ENCODE data around the gene SEC62. TPM values are rescaled to one million over a fixed set of nuclear protein-coding genes. Genes with fewer than 3 reads are reported as not detected.
A peak's percentile ranks its signal among the peaks of the same experiment; 100 is the strongest.

Gene SEC62
- total RNA-seq, 1 experiment from 2014 or later, result 25.8 TPM

DNA sequence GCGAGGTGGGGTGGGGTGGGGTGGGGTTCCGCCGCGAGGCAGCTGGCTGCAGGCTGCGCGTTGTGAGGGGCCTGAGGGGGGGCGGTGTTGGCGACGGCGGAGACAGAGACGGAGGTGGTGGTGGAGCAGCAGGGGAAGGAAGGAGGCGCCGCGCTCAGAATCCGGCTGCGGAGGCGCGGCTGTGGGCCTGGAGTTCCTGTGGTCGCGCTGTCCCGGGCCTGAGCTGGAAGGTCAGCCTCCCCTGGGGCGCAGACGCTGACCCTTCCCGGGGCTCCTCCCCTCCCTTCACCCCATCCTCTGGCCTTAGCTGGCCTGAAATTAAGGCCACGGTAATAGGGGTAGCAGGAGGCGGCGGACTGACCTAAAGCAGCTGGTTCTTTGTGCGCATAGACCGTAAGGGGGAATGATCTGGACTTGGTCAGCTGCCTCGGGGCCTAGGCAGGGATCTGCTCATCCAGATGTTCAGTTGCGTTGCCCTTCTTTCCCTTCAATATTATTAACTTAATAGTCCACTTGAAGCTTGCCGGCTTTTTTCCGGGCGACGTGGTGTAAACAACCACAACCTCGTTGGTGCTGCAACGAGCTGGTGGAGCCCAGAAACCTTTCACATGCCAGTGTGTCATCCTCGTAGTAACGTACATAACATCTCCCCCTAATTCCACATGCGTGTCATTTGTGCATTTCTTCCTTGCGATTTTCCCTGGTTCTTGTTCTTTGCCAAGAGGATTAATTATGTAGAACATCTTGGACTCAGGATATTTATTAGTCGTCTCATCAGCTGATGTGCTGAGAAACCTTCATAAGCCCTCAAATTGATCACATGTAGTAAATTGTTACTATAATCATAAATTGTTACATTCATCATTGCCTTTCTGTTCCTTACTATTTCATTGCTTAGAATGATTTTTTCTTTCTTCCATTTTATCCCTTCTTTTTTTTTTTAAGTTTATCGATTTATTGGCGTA is 626 bp downstream of the SEC62 start:
- peak; percentile 71 for DNase-seq (ENCODE audit: low read depth)

DNA sequence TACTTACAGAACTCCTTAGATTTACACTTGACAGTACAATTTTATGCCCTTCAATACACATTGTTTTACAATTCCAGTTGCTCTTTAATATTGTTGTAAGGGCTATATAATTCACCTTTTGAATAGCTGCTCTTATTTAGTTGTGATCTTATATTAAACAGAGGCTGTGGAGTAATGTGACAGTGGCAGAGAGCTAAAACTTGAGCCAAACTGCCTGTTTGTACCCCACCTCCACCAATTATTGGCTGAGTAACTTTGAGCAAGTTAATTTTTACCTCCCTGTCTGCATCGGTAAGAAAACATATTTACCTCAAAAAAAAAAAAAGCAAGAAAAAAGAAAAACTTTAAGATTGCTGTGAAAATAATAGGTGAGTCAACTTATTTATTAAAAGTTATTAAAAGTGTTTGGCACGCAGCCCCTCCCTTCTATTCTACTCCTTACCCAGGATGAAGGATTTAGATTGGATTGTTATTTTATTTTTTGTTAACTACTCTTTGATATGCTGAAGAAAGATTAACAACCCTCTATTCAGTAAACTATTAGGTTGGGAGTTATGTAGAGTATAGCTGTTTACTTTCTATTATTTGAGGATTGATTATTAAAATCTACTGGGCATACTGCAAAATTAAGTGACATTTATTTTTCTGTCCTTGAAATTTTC is 1.7 kb downstream of the SEC62 start:
- no peak for DNase-seq (ENCODE audit: low read depth)

DNA sequence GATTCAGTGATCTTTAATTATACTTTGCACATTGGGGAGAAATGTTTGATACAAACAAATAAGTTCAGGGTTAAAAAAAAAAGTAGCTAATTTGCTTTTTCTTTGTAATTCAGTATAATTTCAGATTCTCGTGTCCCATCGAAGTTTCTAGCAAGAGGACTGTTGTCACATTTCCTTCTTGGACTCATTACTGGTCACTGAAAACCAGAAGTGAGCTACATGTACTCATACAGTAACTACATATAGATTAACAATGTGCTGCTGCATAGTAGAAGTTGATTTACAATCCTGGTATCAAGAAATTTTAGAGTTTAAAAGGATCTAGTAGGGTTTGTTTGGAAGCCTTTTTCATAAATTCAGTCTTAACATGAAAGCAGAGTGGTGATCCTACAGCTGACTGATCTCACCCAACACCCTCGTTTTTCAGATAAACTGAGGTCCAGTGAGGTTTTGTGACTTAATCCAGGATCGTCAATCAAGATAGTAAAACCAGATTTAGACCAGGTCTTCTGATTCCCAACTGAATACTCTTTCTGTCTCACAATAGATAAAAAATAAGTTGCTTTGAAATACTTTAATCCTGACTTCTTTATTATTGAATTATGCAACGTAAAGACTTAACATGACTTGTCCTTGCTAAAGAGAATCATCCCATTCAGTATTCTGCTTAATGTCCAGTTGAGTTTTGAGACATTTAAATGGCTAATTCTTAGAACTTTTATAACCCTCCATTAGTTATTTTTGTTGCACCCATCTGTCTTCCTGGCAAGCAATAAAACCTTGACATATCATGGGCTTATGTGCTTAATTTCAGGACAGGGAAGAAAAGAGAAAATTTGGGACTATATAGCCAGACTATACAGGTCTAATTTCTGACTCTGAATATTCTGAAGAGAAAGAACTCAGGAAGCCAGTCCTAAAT is 2.8 kb downstream of the SEC62 start:
- no peak for DNase-seq (ENCODE audit: low read depth)

DNA sequence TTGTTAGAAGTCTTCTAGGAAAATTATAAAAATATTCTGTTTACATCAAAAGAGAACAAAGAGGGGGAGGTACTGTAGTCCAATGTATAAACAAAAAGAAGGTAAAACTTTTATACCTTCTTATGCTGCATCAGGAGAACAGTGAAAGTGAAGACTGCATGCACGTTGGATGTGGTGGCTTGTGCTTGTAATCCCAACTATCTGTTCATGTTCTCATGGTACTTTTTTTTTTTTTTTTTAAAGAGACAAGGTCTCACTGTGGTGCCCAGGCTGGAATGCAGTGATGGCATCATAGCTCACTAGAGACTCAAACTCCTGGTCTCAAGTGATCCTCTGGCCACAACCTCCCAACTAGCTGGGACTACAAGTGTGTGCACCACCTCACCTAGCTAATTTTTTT is 4.2 kb downstream of the SEC62 start:
- no peak for DNase-seq (ENCODE audit: low read depth)

DNA sequence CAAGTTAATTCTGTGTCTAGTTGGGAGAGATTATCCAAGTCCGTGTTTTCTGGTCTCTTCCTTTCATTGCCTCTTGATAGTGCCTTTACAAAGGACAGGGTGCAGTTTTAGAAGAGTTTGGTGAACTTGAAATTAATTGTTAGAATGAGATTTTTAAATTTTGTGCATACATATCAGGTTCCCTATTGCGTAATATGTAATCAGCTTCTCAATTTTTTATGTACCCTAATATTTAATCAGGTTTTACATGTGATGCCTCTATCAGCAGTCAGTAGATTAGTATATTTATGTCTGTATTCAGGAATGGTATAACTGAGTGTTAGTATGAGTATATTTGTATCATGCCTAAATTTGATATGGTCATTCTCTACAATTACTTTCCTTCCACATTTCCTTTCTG is 4.9 kb downstream of the SEC62 start:
- no peak for DNase-seq (ENCODE audit: low read depth)

DNA sequence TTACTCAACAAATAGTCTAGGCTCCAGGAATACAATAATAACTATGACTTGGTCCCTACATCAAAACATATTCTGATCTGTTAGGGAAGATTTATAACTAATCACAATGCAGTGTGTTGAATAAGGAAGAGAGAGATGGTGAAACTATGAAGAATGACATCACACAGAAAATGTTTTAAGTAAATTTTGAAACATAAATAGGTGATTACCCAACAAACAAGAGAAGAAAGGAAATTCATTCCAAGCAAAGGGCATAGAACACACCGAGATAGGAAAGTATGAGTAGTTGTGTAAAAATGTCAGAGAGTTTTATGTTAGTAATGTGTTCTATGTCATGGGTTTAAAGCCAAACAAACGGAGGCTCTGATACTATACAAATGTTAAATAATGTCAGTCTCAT is 13.4 kb downstream of the SEC62 start:
- no peak for DNase-seq (ENCODE audit: low read depth)

DNA sequence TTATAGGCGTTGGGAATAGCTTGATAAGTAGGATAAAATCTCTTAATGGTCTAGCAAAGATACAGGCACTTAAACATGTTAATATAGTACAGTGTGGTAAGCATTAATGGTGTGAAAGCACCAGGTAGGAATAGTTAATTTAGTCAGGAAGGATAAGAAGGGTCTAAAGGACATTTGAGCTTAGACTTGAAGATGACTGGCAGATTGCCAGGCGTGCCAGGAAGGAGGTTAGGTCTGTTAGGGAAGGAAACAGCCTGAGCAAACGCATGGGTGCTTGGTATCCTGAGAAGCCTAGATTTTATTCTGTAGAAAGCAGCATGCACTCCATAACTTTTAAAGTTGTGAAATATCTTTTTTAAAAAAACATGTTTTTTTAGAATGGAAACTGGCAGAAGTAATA is 17.7 kb downstream of the SEC62 start:
- no peak for DNase-seq (ENCODE audit: low read depth)

DNA sequence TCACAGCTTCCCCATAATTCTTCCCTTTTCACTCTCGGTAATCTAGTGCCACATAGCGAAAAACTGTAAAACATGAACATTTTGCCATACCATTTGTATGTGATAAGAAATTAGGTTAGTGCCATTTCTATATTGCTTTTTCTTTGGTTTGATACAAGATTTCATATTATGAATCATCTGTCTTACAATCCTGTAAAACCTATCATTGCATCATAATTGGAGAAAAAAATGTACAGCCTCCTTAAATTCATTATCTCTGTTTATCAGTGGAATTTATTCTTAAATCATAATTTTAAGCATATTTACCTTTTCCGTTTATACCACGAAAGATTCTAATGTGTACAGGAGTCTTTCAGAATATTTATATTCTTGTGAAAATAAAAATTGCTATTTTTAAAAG is 23.8 kb downstream of the SEC62 start:
- DNase-seq (ENCODE audit: low read depth), result no peak

DNA sequence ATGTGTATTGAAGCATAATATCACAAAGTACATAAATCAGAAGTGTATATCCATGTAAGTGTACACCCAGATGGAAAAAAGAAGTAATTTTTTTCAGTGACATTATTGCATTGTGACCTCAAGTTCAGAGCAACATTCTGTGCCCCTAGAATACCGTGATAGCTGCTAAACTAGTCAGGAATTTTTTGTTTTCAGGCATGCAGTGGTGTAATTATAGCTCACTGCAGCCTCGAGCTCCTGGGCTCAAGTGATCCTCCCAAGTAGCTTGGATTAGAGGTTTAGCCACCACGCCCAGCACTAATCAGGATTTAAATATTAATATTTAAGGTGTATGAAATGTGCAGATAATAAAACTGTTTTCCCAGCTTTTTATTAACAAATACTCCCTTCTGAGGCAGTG is 25.5 kb downstream of the SEC62 start:
- no peak for DNase-seq (ENCODE audit: low read depth)

DNA sequence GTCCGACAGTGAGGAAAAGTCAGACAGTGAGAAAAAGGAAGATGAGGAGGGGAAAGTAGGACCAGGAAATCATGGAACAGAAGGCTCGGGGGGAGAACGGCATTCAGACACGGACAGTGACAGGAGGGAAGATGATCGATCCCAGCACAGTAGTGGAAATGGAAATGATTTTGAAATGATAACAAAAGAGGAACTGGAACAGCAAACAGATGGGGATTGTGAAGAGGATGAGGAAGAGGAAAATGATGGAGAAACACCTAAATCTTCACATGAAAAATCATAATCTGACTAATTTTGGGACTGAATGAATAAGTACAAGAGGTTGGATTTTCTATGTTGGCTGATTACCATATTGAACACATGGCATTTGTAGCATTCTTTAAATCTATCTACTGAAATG is 26.2 kb downstream of the SEC62 start:
- DNase-seq (ENCODE audit: low read depth), result no peak

DNA sequence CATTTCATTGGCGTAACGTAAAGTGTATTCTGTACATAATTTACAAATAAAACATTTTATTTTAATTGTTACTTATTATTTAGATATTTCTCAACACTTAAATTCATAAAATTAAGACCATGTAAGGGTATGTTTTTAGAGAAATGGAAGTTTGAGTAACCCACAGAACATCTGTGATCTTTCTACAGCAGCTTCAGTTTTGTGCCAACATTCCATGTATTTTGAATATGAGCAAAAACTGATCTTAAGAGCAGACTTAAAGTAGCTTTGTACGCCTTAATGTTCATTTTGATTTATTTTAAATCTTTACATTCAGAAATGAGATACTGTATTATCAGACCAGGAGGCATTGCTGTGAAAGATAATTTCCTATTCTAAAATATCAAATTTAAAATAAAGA is 27.2 kb downstream of the SEC62 start:
- DNase-seq (ENCODE audit: low read depth), result no peak

DNA sequence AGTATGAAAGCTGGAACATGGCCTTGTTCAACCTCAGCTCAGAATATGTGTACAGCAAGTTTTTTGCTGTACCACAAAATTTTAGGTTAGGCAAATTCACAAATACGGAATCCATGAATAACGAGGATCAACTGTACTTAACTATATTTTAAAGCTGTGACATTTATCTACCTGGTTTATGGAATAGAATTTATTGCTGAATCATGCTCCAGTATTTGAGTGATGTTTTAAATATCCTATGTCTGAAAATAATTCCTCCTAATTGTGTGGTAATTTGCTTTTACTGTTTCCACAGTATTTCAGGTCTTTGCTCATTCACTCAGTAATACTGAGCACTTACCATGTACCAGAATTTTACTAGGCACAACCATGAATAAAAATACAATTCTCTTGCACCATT is 29.5 kb downstream of the SEC62 start:
- no peak for DNase-seq (ENCODE audit: low read depth)

DNA sequence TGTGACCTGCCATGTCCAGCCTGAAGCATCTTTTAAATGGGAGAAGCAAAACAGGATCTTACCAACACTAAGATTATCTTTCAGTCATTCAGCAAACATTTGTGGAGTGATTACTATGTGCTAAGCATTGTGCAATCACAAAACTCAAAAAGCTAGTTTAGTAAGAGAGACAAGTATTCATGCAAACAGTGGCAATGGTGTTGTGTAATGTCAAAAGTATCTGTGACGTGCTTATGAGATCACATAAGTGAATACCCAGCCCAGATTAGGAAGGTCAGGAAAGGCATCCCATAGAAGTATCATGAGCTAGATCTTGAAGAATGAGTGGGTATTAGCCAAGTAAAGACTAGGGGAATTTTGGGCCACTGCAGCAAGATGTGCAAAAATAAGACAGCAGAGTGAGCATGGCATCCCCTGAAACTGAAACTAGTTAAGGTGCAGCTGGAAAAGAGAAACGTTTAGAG is 32.1 kb downstream of the SEC62 start:
- DNase-seq (ENCODE audit: low read depth), result peak; percentile 3

DNA sequence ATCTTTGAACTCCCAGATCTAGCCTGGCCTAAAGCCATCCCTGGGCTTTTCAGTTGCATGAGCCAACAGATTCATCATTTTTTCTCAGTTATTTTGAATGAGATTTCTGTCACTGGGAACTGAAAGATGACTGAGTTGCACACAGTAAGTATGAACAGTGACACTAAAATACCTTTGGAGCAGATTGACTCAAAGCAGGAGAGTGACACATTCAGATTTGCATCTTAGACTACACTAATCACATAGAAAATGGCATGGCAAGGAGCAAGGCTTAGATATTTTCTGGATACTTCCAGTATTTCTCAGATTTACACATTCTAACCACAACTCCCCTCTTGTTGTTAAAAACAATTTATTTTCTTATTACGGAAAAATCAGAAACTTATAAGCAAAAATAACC is 32.8 kb downstream of the SEC62 start:
- no peak for DNase-seq (ENCODE audit: low read depth)

DNA sequence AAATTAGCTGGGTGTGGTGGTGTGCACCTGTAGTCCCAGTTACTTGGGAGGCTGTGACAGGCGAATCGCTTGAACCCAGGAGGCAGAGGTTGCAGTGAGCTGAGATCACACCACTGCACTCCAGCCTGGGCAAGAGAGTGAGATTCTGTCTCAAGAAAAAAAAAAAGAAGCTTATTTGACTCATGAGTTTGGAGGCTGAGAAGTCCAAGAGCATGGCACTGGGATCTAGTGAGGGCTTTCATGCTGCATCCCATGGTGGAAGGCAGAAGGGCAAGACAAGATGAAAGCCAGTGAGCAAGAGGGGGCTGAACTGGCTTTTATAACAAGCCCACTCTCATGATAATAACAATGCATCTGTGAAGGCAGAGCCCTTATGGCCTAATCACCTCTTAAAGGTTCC is 33.4 kb downstream of the SEC62 start:
- no peak for DNase-seq (ENCODE audit: low read depth)

DNA sequence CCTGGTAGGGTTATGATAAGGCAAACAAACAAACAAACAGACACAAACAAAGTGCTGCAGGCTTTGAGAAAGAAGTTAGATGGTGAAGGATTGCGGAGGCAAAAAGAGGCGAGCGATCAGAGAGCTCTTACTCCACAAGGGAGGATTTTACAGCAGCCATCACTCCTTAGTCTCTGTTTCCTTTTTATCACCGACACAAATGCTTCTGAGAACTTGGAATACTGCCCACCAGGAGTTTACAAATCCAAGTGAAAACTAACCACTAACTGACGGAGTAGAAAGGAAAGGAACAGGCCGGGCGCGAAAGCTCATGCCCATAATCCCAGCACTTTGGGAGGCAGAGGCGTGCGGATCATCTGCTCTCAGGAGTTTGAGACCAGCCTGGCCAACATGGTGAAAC is 35.6 kb downstream of the SEC62 start:
- DNase-seq (ENCODE audit: low read depth), result no peak

DNA sequence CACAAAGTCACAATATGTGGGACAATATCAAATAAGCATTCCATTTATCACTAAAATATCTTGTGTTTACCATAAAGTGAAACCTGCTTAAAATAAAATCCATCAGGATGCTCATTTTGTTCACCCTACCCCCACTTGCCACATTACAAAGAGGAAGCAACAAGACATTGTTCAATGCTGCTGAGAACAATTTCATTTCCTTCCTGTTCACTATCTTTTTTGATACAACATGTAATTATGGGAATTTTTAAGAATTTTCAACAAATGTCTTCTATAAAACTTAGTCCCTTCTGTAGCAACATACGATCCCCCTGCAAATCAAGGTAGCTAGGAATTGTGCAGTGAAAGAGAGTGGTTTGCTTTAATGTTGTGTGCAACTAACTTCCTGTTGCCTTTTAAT is 36.3 kb downstream of the SEC62 start:
- no peak for DNase-seq (ENCODE audit: low read depth)

DNA sequence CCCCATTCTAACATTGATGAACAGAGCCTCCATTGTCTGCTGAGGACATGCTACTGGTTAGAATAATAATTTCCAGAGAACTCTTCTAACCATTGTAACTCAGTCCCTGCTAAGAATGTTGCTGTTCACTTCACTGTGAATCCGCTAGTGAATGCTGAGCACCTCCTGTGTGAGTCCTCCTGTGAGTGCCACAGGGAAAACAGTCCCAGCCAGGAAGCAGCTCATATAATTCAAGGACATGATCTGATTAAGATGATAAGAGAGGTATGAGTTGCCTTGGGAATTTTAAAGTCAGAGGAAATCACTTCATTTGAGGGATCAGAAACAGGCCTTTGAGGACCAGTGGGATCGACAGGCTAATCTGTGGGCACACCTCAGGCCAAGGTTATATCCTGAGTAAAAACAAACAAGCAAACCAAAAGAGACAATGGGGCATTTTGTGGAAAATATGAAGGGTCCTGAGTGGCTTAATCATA is 37.3 kb downstream of the SEC62 start:
- DNase-seq (ENCODE audit: low read depth), result peak; percentile 3

DNA sequence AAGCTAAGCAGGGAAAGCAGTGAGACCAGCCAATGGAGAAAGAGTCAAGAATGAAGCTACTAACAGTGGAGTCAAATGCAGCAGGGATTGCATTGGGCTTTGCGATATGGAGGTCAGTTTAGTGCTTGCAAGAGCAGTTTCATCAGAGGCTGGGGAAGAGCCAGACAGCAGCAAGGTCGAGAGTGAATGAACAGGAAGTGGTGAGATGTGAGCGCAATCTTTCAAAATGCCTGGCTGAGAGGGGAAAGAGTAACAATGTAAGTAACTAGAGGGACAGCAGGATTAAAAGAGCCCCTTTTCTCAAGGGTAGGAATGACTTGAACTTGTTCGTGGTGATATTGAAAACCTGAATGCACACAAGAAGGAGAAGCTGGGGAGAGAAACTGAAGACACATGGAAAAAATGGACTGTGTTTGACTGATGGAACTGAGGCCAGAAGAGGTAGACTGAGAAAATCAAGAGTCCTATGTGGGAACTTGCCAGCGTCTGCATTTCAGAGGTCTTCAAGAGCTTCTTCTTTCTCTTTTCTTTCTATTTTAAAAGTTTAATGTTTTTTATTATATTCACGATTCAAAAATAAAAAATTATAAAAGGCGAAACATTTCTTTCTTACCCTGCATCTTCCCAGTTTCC is 40.5 kb downstream of the SEC62 start:
- peak; percentile 15 for DNase-seq (ENCODE audit: low read depth)

DNA sequence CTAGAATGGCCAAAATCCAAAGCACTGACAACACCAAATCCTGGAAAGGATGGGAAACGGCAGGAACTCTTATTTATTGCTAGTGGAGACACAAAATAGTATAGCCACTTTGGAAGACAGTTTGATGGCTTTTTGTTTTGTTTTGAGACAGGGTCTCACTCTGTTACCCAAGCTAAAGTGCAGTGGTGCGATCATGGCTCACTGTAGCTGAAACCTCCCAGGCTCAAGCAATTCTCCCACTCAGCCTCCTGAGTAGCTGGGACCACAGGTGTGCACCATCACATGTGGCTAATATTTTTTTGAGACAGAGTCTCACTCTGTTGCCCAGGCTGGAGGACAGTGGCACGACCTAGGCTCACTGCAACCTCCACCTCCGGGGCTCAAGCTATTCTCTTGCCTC is 43.9 kb downstream of the SEC62 start:
- DNase-seq (ENCODE audit: low read depth), result no peak

DNA sequence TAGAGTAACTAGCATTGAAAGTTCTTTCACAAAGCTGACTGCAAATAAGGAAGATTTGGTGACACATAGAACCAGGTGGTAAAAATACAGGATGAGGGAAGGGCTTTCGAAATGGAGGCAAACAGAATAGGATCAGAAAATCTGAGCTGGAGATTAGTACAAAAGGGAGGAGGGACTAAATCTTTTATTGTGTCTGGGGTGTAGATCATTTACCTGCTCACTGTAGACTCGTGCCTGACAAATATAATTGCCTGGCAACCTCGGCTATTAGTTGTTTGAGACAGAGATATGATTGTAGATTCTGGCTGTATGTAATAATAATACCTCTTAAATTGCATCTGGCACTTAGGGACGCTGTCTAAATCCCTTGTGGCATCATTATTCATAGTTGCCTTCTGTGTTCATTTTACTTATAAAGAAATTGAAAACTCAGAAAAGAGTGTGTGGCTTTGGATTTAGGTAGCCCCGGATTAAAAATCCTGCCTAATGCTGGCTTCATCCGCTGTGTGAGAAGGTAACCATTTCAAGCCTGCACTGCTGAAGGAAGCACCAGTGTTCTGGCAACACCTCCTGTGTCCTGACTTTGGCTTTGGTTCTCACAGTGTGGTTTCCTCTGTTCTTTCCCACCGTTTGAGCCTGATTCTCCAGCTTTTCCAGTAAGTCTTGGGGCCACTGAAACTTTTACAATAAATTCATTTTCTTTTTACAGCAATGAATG is 46.2 kb downstream of the SEC62 start:
- no peak for DNase-seq (ENCODE audit: low read depth)

All from RPMI7951 (cell line).